H1 (cell line): ENCODE data around the gene NLRX1. TPM values are rescaled to one million over a fixed set of nuclear protein-coding genes. Genes with fewer than 3 reads are reported as not detected.

Source experiments
- CTCF ChIA-PET: fragments of 300-600 bp; sonication (Branson Sonifier 250); formaldehyde crosslinking; loops from one replicate; lab custom pipeline; 2021; ENCODE audit not compliant: partially characterized antibody; lab: Charles Lee
- POLR2A ChIA-PET: fragments of 300-600 bp; sonication (Branson Sonifier 250); formaldehyde crosslinking; loops from one replicate; lab custom pipeline; 2021; ENCODE audit warnings: inconsistent platforms; ENCODE audit not compliant: partially characterized antibody; lab: Charles Lee
- DNase-seq, 2 experiments: peaks; one replicate each; pipeline versions ENCODE4 v3.0.0 to v3.0.0-alpha.2; 2010 to 2022; ENCODE audit warnings: low spot score in 2 of 2, low read depth in 1 of 2, mixed read lengths in 1 of 2
- FAIRE-seq: peaks from 2 replicates; lab custom pipeline; 2011; peaks lifted over from hg19 to GRCh38; lab: Jason Lieb, UNC
- H2AFZ ChIP-seq: 2 replicates; pipeline ENCODE4 v1.8.1; 2012; ENCODE audit warnings: low read length, inconsistent platforms
- H2AK5ac ChIP-seq: 2 replicates; pipeline ENCODE4 v1.6.1; 2013; ENCODE audit warnings: low read depth, low read length
- H2BK120ac ChIP-seq: replicated peaks from 2 replicates; pipeline ENCODE3; 2013; ENCODE audit warnings: low read depth, low read length, inconsistent platforms
- H2BK12ac ChIP-seq: 2 replicates; pipeline ENCODE4 v1.6.1; 2013; ENCODE audit warnings: low read depth, low read length
- H2BK15ac ChIP-seq: 2 replicates; pipeline ENCODE4 v1.6.1; 2013; ENCODE audit warnings: low read length
- H2BK20ac ChIP-seq: 2 replicates; pipeline ENCODE4 v1.6.1; 2013; ENCODE audit warnings: low read length
- H2BK5ac ChIP-seq: 2 replicates; pipeline ENCODE4 v1.6.1; 2013; ENCODE audit warnings: low read depth, low read length
- H3K14ac ChIP-seq: 2 replicates; pipeline ENCODE4 v1.6.1; 2013; ENCODE audit warnings: inconsistent platforms; ENCODE audit not compliant: insufficient read length
- H3K18ac ChIP-seq: 2 replicates; pipeline ENCODE4 v1.6.1; 2013; ENCODE audit warnings: low read length; ENCODE audit errors: extremely low read depth
- H3K23ac ChIP-seq: 2 replicates; pipeline ENCODE4 v1.6.1; 2013; ENCODE audit warnings: inconsistent platforms; ENCODE audit not compliant: insufficient read length
- H3K23me2 ChIP-seq: 2 replicates; pipeline ENCODE4 v1.6.1; 2013; ENCODE audit warnings: low read depth, low read length
- H3K27ac ChIP-seq: 2 replicates; pipeline ENCODE4 v1.6.1; 2011; ENCODE audit warnings: low read depth, low read length, inconsistent platforms
- H3K27me3 ChIP-seq, 4 experiments: replicated peaks in 1 of 4; 1 replicate in 1 of 4; 2 replicates in 3 of 4; pipeline versions ENCODE4 v1.6.1 to v1.8.1; 2011 to 2013; ENCODE audit warnings: low read length in 3 of 4, mild to moderate bottlenecking in 3 of 4, inconsistent platforms in 2 of 4, mixed read lengths in 2 of 4, moderate library complexity in 1 of 4; ENCODE audit not compliant: control insufficient read depth in 3 of 4, insufficient read depth in 3 of 4; ENCODE audit errors: extremely low read depth in 1 of 4
- H3K36me3 ChIP-seq, 4 experiments: 2 replicates each; pipeline versions ENCODE4 v1.6.1 to v1.8.1; 2011 to 2013; ENCODE audit warnings: mild to moderate bottlenecking in 4 of 4, low read length in 3 of 4, moderate library complexity in 2 of 4, control low read depth in 1 of 4, inconsistent platforms in 1 of 4; ENCODE audit not compliant: insufficient read depth in 4 of 4, control insufficient read depth in 2 of 4
- H3K4ac ChIP-seq: replicated peaks from 2 replicates; pipeline ENCODE3; 2013; ENCODE audit warnings: low read length, low read depth, mixed read lengths, inconsistent platforms; ENCODE audit not compliant: insufficient read length
- H3K4me1 ChIP-seq, 4 experiments: replicated peaks in 1 of 4; 1 replicate in 1 of 4; 2 replicates in 3 of 4; pipeline versions ENCODE4 v1.6.1 to v1.8.1; 2011 to 2013; ENCODE audit warnings: low read length in 3 of 4, inconsistent platforms in 2 of 4, mixed read lengths in 1 of 4; ENCODE audit not compliant: insufficient read depth in 4 of 4, control insufficient read depth in 3 of 4
- H3K4me2 ChIP-seq, 2 experiments: 2 replicates each; pipeline versions ENCODE4 v1.6.1 to v1.8.1; 2011 to 2013; ENCODE audit warnings: low read depth in 2 of 2, low read length in 2 of 2, control low read depth in 1 of 2, inconsistent platforms in 1 of 2, mild to moderate bottlenecking in 1 of 2; ENCODE audit not compliant: insufficient read depth in 1 of 2
- H3K4me3 ChIP-seq, 4 experiments: fragments of 200-600, 300-600 bp in 1 of 4; sonication (generic), shearing (Covaris generic), sonication (Bioruptor Twin) in 1 of 4; 2 replicates each; pipeline versions ENCODE4 v1.5.1 to v1.8.1; 2011 to 2016; ENCODE audit warnings: low read length in 4 of 4, low read depth in 3 of 4, control low read depth in 2 of 4, inconsistent platforms in 2 of 4, mild to moderate bottlenecking in 2 of 4, mixed read lengths in 1 of 4, moderate library complexity in 1 of 4; ENCODE audit not compliant: insufficient read depth in 2 of 4; ENCODE audit errors: extremely low read depth in 1 of 4
- H3K56ac ChIP-seq: replicated peaks from 2 replicates; pipeline ENCODE3; 2013; ENCODE audit warnings: low read depth, mild to moderate bottlenecking, mixed read lengths, low read length, inconsistent platforms; ENCODE audit not compliant: insufficient read length
- H3K79me1 ChIP-seq: 2 replicates; pipeline ENCODE4 v1.6.1; 2013; ENCODE audit warnings: low read depth, low read length, control low read depth
- H3K79me2 ChIP-seq, 2 experiments: 2 replicates each; pipeline versions ENCODE4 v1.6.1 to v1.8.1; 2012 to 2013; ENCODE audit warnings: low read length in 2 of 2, mild to moderate bottlenecking in 2 of 2, inconsistent platforms in 1 of 2; ENCODE audit not compliant: insufficient read depth in 2 of 2, control insufficient read depth in 1 of 2
- H3K9ac ChIP-seq, 4 experiments: replicated peaks in 1 of 4; 1 replicate in 1 of 4; 2 replicates in 3 of 4; pipeline versions ENCODE4 v1.6.1 to v1.8.1; 2011 to 2013; ENCODE audit warnings: low read depth in 3 of 4, low read length in 3 of 4, control low read depth in 2 of 4, mild to moderate bottlenecking in 2 of 4, moderate library complexity in 2 of 4, inconsistent platforms in 1 of 4; ENCODE audit errors: extremely low read depth in 1 of 4
- H3K9me3 ChIP-seq, 2 experiments: 2 replicates each; pipeline versions ENCODE4 v1.6.1 to v1.8.1; 2012 to 2013; ENCODE audit warnings: mild to moderate bottlenecking in 2 of 2, moderate library complexity in 2 of 2, control low read depth in 1 of 2, inconsistent platforms in 1 of 2, low read depth in 1 of 2, low read length in 1 of 2, mixed read lengths in 1 of 2; ENCODE audit not compliant: insufficient read depth in 2 of 2
- H4K20me1 ChIP-seq, 2 experiments: replicated peaks in 1 of 2; 2 replicates each; pipeline versions ENCODE3 to v1.8.1; 2011 to 2013; ENCODE audit warnings: inconsistent platforms in 2 of 2, low read length in 2 of 2, mild to moderate bottlenecking in 1 of 2; ENCODE audit not compliant: insufficient read depth in 2 of 2, control insufficient read depth in 1 of 2
- H4K5ac ChIP-seq: 2 replicates; pipeline ENCODE4 v1.6.1; 2013; ENCODE audit warnings: low read length, low read depth, mixed read lengths, inconsistent platforms; ENCODE audit not compliant: insufficient read length
- H4K8ac ChIP-seq: 2 replicates; pipeline ENCODE4 v1.8.0; 2013; ENCODE audit warnings: mild to moderate bottlenecking, moderate library complexity, low read length, inconsistent platforms; ENCODE audit not compliant: insufficient read depth; ENCODE audit errors: extremely low read depth
- H4K91ac ChIP-seq: replicated peaks from 2 replicates; pipeline ENCODE3; 2013; ENCODE audit warnings: low read length, mixed read lengths, inconsistent platforms; ENCODE audit not compliant: insufficient read length
- ASH2L ChIP-seq: fragments of 200-600, 300-600 bp; sonication (generic); IDR thresholded peaks from one replicate; pipeline ENCODE4 v1.7.1; 2017; ENCODE audit warnings: low read length
- JUN ChIP-seq: IDR thresholded peaks from 2 replicates; pipeline ENCODE4 v1.6.1; 2011; ENCODE audit warnings: low read depth, mild to moderate bottlenecking, improper control_type of control experiment, low read length
- JUND ChIP-seq: IDR thresholded peaks from 2 replicates; pipeline ENCODE4 v1.6.1; 2011; ENCODE audit warnings: mild to moderate bottlenecking, improper control_type of control experiment, low read length
- POLR2A ChIP-seq, 2 experiments: IDR thresholded peaks; 1 replicate in 1 of 2; 2 replicates in 1 of 2; pipeline ENCODE4 v1.6.1; 2011; ENCODE audit warnings: low read depth in 2 of 2, low read length in 2 of 2, mild to moderate bottlenecking in 2 of 2; ENCODE audit errors: control extremely low read depth in 1 of 2
- WGBS, 2 experiments: shearing (Covaris generic) in 1 of 2; methylation state at CpG; one replicate each; pipeline versions ENCODE4 v1.1.6 to v1.1.7; 2013 to 2015; ENCODE audit warnings: low lambda C conversion rate in 2 of 2, mixed read lengths in 2 of 2, inconsistent platforms in 1 of 2, low coverage in 1 of 2, missing lambda C conversion rate in 1 of 2; ENCODE audit not compliant: insufficient replicate concordance in 2 of 2, insufficient coverage in 1 of 2, insufficient read length in 1 of 2; ENCODE audit errors: extremely low coverage in 1 of 2, missing lambda C conversion rate in 1 of 2; 5-methylcytosine and 5-hydroxymethylcytosine counted together
- polyA plus RNA-seq, 7 experiments: library from polyadenylated mRNA; depleted of rRNA in 3 of 7; stranded (reverse) in 5 of 7; unstranded in 2 of 7; fragments of >200 nt in 5 of 7; fragments of 200-250 nt in 2 of 7; gene quantifications; 1 replicate in 5 of 7; 2 replicates in 1 of 7; 4 replicates in 1 of 7; pipeline versions ENCODE4 v1.2.1 to v1.2.3, GENCODE V29; 2011 to 2013; ENCODE audit warnings: missing spikeins in 2 of 7, mixed read lengths in 2 of 7
- total RNA-seq: library from RNA; stranded (reverse); fragmentation: NEBNext Ultra II Directional; extraction: Animal tissue kit (Norgen Biotek cat#: 25700); gene quantifications from 2 replicates; pipeline ENCODE4 v1.2.1, GENCODE V29; 2021

NLRX1 gene
- total and polyA plus RNA-seq, 2 of the 8 experiments (the other 6 are each of a cell fraction or from before 2014, with no cell fraction given), result 13.2 to 18.6 TPM

GRCh38 chr11:119189393-119189792, 20.9 kb downstream of the NLRX1 start:
- 85% methylated on average over 4 of the region's 4 CpGs; no CpG with 5 or more reads in 1 of the 2 experiments for WGBS, 2 experiments
- Histone ChIP-seq H4K5ac (no peak overlapping the region), H2AK5ac (no peak overlapping the region), H3K23me2 (no peaks in the 10 kb centered on the region), H3K9ac (no peak overlapping the region), H2BK15ac (no peak overlapping the region), H3K14ac (no peak overlapping the region), H3K27me3 (no peaks in the 10 kb centered on the region), H3K4me3 (no peak overlapping the region), H2BK12ac (no peak overlapping the region), H4K20me1 (no peaks in the 10 kb centered on the region), H3K18ac (no peak overlapping the region), H3K4me2 (no peak overlapping the region), H2BK5ac (no peak overlapping the region), H3K56ac (no peak overlapping the region), H2BK120ac (no peak overlapping the region), H3K36me3 (no peaks in the 10 kb centered on the region), H3K9me3 (no peaks in the 10 kb centered on the region), H2AFZ (no peak overlapping the region), H4K91ac (no peak overlapping the region), H3K4me1 (no peaks in the 10 kb centered on the region; a peak in 1 of 7 replicates), H3K79me1 (no peaks in the 10 kb centered on the region), H3K79me2 (no peaks in the 10 kb centered on the region), H3K4ac (no peak overlapping the region), H3K27ac (no peak overlapping the region), H2BK20ac (no peak overlapping the region), H3K23ac (no peak overlapping the region), H4K8ac (no peak overlapping the region)
- CTCF ChIA-PET, result interaction anchor here (0.9 to 20.1 kb wide), 8 partner anchors 10 to 149 kb away, joined by 3 to 367 read pairs (median 5); partner anchors contain the start of genes ABCG4, CBL and NLRX1
- POLR2A ChIA-PET, result interaction anchor here (0.9 to 1.7 kb wide), 2 partner anchors 9 to 15 kb away, joined by 3 to 4 read pairs; no protein-coding TSS in a partner anchor
- no peak for TF ChIP-seq JUN
- TF ChIP-seq JUND, result no peak
- TF ChIP-seq ASH2L, result no peak
- no peak for TF ChIP-seq POLR2A (IDR thresholded peaks at IDR 0.05; ENCODE audit: control extremely low read depth in 1 of 2, low read depth in 2 of 2, low read length in 2 of 2)
- DNase-seq (no peak), FAIRE-seq (no peak)
